ENCODE measurements around the gene DPF3.
"Not testable (repeated sequence)": the region's sequence is repeated elsewhere in the genome, so short reads cannot be mapped to it uniquely, and the experiment has no call there.

Gene DPF3

GRCh38 chr14:72878746-72879145, 15.2 kb downstream of the DPF3 start:
- no peak for DNase-seq

GRCh38 chr14:72876710-72877063, 17.2 kb downstream of the DPF3 start:
- no peak for DNase-seq

- DNase-seq = no peak
These were observed 17.7 kb downstream of the DPF3 start for GRCh38 chr14:72876005-72876709.

- not testable (repeated sequence) for DNase-seq
These were observed 23.0 kb downstream of the DPF3 start for GRCh38 chr14:72870878-72871277.

GRCh38 chr14:72869407-72870329, 24.2 kb downstream of the DPF3 start:
- DNase-seq = no peak

GRCh38 chr14:72868500-72868899, 25.4 kb downstream of the DPF3 start:
- no peak for DNase-seq

- DNase-seq = no peak
These were observed 29.1 kb downstream of the DPF3 start for GRCh38 chr14:72864712-72865365.

- DNase-seq = no peak
These were observed 30.5 kb downstream of the DPF3 start for GRCh38 chr14:72863216-72864006.

GRCh38 chr14:72856530-72857266, 37.2 kb downstream of the DPF3 start:
- DNase-seq = no peak

GRCh38 chr14:72855913-72856312, 38.0 kb downstream of the DPF3 start:
- no peak for DNase-seq

- DNase-seq = no peak
These were observed 41.7 kb downstream of the DPF3 start for GRCh38 chr14:72852194-72852593.

GRCh38 chr14:72851635-72852034, 42.3 kb downstream of the DPF3 start:
- DNase-seq = no peak

GRCh38 chr14:72850360-72850759, 43.5 kb downstream of the DPF3 start:
- DNase-seq = no peak

GRCh38 chr14:72849222-72849621, 44.7 kb downstream of the DPF3 start:
- no peak for DNase-seq

- DNase-seq = no peak
These were observed 46.2 kb downstream of the DPF3 start for GRCh38 chr14:72847721-72848120.

GRCh38 chr14:72845683-72846082, 48.2 kb downstream of the DPF3 start:
- DNase-seq = no peak

GRCh38 chr14:72845196-72845595, 48.7 kb downstream of the DPF3 start:
- no peak for DNase-seq

- DNase-seq = no peak
These were observed 49.4 kb downstream of the DPF3 start for GRCh38 chr14:72844524-72844923.

- DNase-seq = no peak
These were observed 53.9 kb downstream of the DPF3 start for GRCh38 chr14:72839753-72840607.

- DNase-seq = no peak
These were observed 54.5 kb downstream of the DPF3 start for GRCh38 chr14:72839351-72839750.

GRCh38 chr14:72836085-72836484, 57.8 kb downstream of the DPF3 start:
- no peak for DNase-seq

All from NCI-H446 treated with DMSO at 0.1 percent for 48 hours (cell line).